GM19240 (cell line): Measurements from ENCODE around the gene MEGF11.

ENCODE experiments used
- DNase-seq: peaks from one replicate; pipeline ENCODE4 v3.0.0; 2011; ENCODE audit warnings: low spot score; ENCODE audit not compliant: insufficient read length

MEGF11 gene

DNA sequence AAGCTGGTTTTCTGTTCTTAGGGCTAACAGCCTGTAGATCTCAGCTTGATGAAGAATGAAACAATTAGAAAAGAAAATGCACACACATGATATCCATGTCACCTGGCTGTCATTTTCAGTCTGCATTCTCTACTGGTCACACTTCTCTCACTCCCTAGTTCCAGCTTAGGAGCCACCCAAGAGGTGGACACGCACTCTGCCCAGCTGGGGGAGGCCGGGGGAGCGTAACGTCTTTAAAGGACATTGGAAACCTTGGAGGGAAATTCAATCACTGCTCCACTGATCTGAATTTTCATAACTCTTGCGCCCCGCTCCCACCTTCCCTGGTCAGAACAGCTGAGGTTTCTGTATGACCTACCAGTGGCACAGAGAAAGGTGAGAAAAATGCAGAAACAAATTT lies 304.5 kb downstream of the MEGF11 start:
- DNase-seq: no peak

DNA sequence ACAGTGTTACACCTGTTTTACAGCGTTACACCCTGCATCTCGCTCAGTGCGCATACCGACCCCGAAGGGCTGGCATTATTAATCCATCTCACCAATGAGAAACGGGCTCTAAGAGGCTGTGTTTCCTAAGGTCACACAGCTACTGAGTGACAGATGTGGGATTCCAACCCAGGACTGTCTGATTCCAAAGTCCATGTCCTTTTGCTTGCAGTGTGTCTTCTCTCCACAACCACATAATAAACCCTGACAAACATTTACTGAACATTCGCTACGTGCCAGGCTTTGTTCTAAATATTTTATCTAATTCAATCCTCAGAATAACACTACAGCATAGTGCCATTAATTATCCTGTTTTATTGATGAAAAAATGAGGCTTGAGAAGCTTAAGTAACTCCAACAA lies 305.2 kb downstream of the MEGF11 start:
- DNase-seq: no peak

DNA sequence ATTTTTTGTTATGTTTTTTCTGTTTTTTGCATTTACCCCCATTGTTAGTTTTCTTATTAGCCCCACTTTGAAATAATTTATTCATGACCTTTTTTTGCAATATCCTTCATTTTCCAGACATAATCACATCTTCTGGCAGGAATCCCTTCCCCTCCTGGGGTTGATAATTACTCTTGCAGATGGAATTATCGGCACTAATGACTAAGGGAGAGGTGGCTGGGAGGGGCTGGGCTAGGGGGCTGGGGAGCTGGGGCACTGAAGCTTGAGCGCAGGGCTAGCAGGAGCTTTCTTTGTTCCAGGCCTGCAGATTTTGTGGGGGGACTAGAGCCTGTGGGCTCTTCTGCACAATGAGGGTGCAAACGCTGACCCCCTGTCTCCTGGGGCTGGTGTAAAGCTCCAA lies 306.5 kb downstream of the MEGF11 start:
- no peak for DNase-seq

DNA sequence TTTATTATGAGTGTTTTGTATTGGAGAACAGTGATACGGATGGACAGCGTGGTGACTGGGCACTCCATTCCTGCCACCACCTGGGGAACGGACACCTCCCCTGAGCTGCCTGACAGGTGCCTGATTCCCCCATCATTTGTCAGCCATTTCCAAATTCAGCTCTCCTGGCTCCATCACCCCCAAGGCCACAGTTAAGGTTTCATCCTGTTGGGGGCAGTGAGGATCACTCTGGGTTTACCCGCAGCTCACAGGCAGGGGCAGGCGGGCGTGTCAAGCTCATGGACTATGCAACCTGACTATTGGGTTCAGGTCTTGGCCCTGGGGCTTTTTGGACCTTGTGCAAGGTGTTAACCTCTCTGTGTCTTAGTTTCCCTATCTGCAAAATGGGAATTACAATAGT lies 307.9 kb downstream of the MEGF11 start:
- DNase-seq: no peak

DNA sequence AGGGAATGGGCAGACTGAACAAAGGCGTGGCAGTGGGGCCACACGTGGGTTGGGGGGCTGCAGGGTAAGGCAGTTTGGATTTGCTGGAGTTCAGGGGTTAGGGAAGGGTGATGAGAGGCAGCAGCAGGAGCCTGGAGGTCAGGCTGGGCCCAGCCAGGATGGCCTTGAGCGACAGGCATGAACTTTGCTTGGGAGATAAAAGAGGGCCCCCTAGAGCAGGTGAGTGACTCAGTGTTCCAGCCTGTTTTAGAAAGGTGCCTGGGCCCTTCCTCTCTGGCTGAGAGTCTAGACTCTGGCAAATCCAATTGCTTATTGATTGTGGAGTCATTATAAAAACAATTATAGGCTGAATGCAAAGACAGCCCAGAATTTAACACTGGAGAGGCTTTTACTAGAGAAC lies 309.1 kb downstream of the MEGF11 start:
- no peak for DNase-seq

DNA sequence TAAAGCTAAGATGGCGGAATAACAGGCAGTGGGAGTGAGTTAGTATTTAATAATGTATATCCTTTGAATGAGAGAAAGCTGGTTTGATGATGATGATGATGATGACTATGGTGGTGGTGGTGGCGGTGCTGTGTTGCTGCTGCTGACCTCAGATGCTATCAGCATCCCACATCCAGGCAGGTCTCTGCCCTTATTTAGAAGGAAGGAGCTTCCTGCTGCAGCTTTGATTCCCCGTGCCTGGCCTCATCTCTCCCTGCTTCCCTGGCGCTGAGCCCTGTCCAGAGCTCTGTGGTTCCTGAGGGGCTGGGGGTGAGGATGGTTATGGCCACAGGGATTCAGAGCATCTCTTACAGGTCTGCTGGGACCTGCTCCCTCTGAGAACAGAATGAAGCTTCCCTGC lies 311.1 kb downstream of the MEGF11 start:
- DNase-seq: no peak

DNA sequence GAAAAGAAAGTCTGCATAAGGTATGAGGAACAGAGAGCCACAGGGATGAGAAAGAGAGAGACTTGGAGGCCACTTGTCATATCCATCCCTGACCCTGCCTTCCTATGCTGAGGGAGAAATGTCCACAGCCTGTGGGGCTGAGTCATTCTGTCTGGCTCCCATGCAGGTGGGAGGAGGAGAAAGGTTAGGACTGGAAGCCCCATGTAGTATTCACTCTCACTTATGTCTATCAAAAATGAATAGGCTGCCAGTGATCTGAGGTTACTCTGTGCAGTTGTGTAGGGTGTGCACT lies 313.0 kb downstream of the MEGF11 start:
- no peak for DNase-seq

DNA sequence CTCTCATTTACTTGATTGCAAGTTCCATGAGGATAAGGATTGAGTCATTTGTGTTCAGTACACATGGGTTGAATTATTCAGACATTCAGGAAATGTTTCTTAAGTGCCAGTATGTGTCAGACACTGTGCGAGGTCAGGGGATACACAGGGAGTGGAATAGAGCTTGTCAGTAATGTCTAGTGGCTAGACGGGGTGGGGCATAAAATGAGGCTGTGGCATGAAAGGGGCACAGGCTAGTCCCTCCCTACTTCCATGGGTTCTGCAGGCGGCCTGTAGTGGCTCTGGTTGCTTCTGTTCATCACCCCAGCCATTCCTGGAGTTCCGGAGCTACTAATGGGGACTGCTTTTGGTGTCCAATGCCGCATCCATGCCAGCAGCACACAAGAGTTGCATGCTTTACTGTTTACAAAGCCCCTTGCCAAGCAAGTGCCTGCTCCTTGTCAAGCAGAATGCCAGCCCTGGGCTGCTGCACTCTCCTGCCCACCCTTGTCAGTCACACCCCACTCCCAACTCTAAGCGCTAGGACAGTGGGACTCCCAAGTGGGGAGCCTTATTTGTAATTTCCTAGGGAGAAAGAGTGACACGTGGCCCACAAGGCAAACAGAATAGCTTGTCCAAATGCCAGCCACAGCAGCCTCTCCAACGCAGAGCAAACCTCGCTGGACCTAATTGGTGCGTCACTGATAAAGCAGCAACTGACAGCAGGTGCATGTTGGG lies 313.5 kb downstream of the MEGF11 start:
- DNase-seq: no peak

DNA sequence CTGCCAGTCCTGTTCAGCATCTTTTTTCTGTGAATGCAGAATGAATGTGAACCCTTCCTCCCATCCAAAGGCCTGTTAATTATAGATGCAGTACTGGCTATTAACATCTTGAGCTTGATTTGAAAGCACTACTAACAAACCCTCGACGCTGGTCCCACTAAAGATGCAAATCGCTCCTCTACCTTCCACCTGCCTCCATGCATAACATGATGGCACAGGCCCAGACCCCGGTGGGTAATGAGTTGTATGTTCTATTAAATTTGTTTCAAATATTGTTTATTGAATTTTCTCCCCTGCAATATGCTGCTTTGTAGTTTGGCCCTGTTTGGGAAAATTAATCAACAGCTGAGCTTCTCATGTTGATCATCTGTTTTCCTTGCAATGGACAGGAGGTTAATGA lies 314.9 kb downstream of the MEGF11 start:
- no peak for DNase-seq

DNA sequence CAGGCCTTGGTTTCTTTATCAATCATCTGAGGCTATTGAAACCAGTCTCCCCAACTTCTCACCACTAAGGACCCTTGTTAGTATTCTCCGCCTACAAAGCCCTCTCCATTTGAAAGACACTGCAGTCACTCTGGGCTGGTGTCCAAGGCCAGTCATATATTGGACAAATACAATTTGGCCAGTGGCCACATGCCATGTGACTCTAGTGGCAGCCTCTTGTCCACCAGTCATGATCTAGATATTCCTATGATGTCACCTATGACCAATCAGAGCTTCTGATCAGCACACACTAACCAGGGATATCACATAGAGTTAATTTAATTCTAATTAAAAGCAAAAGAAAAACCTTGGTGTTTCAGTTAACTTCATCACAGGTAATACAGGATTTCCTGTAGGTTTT lies 316.1 kb downstream of the MEGF11 start:
- DNase-seq: no peak

DNA sequence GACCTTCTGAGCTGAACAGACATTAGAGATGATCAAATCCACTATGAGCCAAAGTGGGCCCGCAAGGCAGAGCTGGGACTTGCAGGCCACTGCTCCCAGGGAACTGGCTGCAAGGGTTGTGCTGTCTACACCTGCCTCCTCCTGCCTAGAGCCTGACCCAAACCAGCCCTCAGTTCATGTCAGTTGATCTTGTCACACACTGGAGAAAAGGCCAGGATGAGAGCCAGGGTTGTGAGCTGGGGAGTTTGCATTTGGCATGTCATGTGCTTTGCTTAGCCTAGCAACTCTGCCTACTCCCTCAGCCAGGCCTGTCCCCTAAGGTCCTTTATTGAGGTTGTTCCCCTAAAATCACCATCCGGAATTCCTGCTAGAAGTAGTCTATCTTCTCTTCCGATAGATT lies 316.5 kb downstream of the MEGF11 start:
- DNase-seq: no peak

DNA sequence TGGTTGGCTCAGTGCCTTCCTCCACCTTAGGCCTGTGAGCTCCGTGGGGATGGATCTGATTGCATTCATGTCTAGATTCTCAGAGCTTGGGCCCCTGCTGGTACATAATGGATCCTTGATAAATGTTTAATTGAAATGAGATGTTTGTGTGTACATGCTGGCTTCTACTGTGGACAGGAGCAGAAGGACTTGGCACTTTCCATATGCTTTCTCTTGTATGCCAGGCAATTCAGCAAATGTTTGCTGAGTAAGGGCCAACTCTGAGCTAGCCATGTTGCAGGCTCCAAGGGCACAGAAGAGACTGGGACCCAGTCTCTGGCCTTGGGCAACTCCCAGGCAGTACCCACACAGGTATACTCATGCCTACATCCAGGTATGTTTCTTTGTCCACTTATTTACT lies 317.3 kb downstream of the MEGF11 start:
- no peak for DNase-seq

DNA sequence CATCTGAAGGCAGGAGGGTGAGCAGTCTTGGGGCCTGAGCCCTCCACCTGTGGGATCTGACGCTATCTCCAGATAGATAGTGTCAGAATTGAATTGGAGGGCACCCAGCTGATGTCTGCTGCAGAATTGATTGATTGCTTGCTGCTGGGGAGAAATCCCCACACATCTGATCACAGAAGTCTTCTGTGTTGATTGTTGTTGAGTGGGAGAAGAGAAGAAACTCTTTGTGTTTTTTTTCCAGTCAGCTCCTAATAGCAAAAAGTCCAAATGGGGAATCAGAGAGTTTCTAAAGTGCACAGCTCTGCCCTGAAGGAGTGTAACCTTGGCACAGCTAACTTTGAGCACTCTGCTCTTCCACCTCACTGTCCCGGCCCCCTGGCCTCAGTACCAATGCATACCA lies 318.2 kb downstream of the MEGF11 start:
- DNase-seq: no peak

DNA sequence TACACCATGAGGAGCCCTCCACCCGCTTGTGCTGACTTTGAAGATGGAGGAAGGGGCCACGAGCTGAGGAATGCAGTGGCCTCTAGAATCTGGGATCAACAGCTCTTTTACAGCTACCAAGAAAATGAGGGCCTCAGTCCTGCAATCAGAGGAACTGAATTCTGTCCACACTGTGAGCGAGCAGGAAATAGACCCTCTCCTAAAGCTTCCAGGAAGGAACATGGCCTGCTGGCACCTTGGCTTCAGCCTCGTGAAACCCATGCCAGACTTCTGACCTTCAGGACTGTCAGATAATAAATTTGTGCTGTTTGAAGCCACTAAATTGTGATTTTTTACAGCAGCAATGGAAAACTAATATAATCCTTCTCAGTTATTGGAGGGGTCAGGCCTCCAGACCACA lies 322.3 kb downstream of the MEGF11 start:
- no peak for DNase-seq

DNA sequence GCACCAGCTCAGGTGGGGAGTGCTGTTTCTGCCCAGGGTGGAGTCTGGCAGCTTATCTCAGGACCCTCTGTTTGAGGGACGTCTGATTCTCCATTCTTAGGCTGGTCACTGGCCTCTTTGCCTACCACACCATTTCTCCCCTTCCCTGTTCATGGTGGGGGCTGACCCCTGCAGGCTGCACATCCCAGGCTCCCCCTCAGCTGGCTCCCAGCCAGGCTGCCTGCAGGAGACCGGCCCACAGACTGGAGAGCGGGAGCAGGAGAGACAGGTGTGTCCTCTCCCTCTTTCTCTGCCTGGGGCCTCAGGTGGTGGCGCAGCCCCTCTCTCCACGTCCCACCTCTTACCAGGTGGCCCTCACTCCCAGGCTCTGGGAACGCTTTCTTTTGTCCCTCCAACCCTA lies 323.4 kb downstream of the MEGF11 start:
- no peak for DNase-seq

DNA sequence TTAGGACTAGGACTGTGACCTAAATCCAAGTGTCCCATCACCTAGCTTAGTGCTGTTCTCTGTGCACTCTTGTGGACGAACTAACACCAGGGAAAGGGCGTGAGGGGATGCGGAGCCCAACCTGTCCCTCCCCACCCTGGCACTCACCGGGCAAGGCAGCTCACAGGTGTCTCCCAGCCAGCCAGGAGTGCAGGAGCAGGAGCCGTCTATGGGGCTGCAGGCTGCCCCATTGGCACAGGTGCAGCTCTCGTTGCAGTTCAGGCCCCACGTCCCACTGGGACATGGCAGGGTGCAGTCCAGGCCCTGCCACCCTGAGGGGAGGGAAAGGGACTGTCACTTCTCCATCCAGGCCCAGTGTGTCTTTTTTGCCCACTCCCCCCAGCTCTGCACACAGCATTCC lies 324.0 kb downstream of the MEGF11 start:
- no peak for DNase-seq

DNA sequence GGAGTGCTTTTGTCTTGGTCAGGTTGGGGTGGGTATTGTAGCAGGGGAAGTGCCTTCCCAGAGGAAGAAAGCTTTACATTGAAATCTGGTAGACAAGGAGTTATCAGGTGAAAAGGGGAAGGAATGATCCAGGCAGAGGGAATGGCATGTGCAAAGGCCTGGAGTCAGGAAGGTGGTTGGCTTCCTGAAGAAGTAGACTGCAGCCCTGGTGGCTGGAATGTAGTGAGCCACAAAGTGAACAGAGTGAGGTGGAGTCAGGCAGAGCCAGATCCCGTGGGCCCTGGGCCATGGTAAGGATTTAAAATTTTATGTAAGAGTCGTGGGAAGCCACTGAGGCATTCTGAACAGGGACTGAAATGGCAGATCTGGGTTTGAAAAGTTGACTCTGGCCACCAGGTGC lies 326.0 kb downstream of the MEGF11 start:
- DNase-seq: no peak

DNA sequence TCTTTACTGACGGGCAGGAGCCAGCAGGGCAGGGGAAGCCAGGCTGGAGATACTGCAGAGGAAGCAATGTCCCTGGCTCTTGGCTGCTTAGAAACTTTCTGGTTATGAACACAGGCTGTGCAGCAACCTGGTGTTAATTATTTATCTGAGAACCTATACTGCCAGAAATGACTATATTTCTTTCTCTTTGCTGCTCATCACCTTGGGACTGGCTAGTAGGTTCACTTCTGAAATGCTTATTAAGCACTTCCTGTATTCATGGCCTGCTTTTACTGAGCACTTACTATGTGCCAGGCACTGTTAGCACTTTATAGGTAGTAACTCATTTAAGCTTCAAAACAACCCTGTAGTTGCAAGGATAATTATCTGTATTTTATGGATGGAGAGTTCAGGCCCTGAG lies 326.7 kb downstream of the MEGF11 start:
- no peak for DNase-seq

DNA sequence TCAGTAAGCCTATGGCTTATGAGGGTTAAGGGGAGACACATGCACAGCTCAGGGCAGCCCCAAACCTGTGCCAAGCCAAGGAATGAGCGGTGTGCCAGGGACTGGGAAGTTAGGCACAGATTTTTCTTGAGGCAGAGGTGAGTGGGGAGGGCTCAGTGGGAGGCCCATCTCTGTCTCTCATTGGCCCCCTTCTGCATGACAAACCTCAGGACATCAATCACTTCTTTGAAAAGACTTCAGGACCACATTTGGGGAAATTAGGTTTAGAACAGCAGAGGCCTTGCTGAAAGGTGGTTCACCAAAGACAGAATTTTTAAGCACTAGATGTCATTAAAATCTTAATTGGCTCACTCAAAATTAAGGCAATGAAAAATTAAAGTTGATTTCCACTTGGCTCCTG lies 327.1 kb downstream of the MEGF11 start:
- DNase-seq: no peak

DNA sequence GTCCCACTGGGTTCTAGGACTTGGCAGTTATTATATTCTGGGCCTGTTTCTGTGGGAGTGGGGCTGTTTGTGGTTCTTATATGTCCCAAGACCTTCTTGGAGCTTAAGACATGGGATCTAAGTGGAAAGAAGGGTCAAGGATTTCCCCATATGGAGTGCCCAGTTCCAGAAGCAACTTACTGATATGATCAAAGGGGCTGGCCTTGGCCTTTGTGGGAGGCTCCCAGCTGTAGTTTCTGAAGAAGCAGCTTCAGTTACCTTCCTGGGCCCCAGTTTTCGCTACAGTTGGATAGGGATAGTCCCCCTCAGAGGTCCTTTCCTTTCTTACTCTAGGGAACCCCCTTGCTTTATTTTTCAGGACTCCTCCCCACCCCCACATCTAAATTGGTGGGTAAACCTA lies 328.2 kb downstream of the MEGF11 start:
- no peak for DNase-seq

DNA sequence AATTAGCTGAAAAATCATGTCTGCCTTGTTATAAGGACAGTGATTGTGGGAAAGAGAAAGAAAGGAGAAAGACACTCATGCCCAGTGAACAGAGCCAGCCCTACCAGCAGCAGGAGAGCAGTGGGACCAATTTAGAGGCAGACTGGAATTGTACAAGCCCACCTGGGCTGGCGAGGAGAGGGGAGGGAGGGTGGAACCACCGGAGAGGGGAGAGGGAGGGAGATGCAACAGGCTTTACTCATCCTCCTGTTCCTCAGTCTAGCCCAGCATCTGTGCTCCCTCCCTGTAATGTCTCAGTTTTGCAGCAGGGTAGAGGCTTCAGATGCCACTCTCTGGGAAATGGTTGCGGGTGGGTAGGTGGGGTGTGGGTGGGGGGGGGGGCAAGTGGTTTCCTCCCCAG lies 329.5 kb downstream of the MEGF11 start:
- DNase-seq: no peak

DNA sequence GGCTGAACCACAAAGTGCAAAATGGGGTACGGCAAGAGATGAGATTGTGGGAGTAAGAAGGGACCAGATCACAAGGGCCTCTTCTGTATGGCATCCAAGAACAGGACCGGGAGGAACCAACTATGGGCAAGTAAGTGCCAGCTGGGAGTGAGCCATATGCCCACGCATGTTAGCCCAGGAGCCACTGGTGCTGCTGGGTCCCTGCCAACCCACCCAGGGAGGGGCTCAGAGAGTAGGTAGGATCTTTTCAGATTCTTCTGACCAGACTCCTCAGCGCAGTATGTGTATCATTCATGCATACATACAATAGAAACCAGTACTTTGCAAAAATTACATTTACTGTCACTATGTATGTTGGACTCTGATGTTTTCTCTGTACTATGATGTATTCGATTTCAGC lies 330.3 kb downstream of the MEGF11 start:
- no peak for DNase-seq

DNA sequence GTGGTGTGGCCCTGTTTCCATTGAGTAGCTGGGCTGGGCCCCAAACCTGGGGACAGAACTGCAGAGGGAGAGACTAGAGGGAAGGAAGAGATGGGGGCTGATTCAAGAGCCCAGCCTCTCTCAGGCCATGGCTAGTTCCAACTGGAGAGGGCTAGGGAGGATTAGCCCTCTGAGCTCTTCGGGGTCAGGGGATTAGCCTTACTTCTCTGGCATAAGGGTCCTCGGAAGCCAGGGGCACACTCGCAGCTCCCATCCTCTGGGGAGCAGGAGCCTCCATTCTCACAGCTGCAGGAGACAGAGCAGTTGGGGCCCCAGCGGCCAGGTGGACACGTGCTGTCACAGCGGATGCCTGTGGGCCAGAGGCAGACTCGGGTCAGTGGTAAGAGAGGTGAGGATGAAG lies 330.9 kb downstream of the MEGF11 start:
- DNase-seq: no peak

DNA sequence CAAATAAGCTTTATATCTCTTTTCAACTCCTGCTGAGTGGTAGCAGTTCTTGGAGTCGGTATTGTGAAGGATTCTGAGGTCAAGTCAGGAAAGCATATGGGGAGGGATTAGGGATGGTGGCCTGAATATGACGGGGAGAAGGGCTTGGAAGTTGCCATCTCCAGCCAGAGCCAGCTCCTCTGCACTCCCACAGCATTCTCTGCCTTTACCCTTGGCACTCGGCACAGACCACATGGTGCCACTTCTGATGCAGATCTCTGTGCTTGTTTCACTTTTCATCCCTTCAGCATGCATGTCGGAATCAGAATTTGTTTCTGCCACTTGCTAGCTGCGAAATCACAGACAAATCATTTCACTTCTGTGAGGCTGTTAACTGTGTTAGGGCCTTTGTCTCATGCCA lies 331.8 kb downstream of the MEGF11 start:
- no peak for DNase-seq
